Stomach (tissue), 4 donors: ENCODE results near the gene ZNF213.

Experiments used
- POLR2A ChIP-seq, 4 donors: fragments of 450-650 bp; IDR thresholded peaks; one replicate each; pipeline ENCODE4 v1.6.1; 2016; ENCODE audit warnings: antibody characterized with exemption in 4 of 4, control low read depth in 2 of 4, mild to moderate bottlenecking in 1 of 4, moderate library complexity in 1 of 4
- TF ChIP-seq, protein P1 (sequence below), 7 experiments: fragments of 450-650 bp in 4 of 7; fragments of 200-600 bp in 3 of 7; sonication (generic) in 3 of 7; IDR thresholded peaks; one replicate each; pipeline ENCODE4 v1.5.1; 2016 to 2019; ENCODE audit warnings: antibody characterized with exemption in 7 of 7, control low read depth in 2 of 7, mild to moderate bottlenecking in 1 of 7

DNA sequence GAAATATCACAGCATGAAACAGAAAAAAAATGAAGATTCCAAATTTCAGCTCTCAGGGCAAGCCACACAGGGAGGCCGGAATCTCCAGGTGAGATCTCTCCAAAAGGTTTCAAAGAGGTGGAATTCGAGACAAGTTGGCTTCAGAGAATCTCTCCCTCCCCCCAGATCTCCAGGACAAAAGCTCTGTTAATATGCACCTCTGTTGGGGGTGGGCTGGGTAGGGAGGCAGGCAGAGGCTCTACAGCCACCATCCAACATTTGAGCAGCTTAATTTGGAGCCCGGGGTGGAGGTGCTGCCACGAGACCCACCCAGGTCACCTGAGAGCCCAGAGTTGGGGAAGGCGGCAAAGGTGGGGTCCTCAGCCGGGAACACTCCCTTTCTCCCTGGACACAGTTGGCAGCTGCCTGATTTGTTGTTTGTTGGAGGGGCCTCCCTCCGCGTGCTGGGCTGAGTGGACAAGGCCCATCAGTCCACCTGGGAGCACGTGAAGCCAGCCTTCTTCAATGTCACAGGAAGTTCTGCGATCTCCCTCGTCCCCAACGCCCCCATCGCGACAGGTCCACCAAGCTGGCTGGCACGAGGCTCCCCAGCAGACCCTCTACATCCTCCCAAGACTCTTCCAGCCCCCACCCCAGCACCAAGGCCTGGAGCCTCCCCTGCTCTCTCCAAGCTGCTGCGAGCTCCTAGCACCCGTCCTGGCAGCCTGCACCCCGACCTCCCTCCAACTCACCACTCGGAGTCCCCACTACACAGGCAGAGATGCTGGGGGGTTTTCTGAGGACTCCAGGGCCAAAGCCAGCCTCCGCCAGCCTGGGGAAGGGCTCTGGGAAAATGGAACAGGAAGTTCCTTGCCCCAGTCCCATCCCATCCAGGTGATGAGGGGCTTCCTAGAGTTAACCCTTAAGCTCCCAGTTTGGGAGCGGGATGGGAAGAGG lies 36.1 kb upstream of the ZNF213 start, which contains the start of gene ZSCAN10:
- TF ChIP-seq, protein P1, sequence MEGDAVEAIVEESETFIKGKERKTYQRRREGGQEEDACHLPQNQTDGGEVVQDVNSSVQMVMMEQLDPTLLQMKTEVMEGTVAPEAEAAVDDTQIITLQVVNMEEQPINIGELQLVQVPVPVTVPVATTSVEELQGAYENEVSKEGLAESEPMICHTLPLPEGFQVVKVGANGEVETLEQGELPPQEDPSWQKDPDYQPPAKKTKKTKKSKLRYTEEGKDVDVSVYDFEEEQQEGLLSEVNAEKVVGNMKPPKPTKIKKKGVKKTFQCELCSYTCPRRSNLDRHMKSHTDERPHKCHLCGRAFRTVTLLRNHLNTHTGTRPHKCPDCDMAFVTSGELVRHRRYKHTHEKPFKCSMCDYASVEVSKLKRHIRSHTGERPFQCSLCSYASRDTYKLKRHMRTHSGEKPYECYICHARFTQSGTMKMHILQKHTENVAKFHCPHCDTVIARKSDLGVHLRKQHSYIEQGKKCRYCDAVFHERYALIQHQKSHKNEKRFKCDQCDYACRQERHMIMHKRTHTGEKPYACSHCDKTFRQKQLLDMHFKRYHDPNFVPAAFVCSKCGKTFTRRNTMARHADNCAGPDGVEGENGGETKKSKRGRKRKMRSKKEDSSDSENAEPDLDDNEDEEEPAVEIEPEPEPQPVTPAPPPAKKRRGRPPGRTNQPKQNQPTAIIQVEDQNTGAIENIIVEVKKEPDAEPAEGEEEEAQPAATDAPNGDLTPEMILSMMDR (IDR thresholded peaks at IDR 0.05), result no peak
- TF ChIP-seq POLR2A (IDR thresholded peaks at IDR 0.05), result no peak
